Activated CD8-positive, alpha-beta memory T cell treated with anti-CD3 and anti-CD28 coated beads, Interleukin-2, amount 50 U/mL, for 24 hours (primary cell): Measurements from ENCODE around the gene ITGB1BP1.

Experiments used
- DNase-seq: peaks from one replicate; pipeline ENCODE4 v3.0.0-alpha.2; 2020; ENCODE audit errors: extremely low read depth

Gene ITGB1BP1

GRCh38 chr2:9378433-9379390 lies 44.6 kb downstream of the ITGB1BP1 start:
- DNase-seq: no peak

DNA sequence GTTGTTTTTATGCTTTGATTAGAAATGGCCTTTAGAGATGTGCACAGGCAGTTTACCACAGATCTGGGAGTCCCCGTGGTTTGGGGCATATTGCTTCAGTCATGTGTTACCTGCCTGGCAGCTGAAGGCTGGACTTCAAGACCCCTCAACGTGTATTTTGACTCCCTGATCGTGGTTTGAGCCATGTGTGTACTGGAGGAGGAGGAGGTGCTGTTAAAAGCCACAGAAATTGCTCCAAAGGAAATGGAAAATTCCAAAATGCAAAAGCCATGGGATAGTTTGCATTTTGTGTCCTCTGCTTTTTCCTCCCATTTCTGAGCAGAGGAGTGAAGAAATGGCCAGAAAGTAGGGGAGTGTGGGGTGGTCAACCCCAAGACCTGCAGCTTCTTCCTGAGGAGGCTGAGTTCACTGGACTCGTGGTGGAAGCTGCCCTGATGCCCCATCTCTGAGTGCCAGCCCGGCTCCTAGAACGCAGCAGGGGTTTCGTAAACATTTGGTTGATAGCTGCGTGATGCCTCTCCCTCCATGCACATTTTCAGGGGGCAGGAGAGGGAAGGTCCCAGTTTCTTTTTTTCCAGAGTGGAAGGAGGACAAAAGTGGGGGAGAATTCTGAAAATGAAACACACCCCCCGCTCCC lies 45.7 kb downstream of the ITGB1BP1 start:
- DNase-seq: no peak

DNA sequence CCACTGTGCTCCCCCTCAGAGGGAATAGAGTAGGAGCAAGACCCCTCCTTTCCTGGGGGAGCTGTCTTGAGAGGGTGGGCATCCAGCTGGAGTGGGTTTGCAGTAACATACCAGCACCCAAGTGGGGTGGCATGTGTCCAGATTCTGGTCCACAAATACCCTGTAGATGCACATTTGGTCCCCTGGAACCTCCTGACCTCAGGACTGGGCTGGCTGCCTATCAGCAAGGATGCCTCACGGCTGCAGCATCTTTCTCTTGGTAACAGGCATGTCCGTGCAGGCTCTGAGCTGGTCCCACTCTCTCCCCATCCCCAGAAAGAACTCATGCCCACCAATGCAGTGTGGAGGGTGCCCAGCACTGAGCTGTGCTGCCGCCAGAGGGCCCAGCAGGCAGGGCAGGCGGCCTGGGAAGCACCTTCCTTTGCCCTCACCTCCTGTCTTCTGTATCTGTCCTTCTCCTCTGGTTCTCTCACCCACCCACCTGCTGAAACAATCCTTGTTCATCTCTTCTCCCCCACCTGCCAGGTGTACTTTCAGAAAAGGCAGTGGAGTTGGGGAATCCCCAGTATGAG lies 47.4 kb downstream of the ITGB1BP1 start:
- DNase-seq: no peak

DNA sequence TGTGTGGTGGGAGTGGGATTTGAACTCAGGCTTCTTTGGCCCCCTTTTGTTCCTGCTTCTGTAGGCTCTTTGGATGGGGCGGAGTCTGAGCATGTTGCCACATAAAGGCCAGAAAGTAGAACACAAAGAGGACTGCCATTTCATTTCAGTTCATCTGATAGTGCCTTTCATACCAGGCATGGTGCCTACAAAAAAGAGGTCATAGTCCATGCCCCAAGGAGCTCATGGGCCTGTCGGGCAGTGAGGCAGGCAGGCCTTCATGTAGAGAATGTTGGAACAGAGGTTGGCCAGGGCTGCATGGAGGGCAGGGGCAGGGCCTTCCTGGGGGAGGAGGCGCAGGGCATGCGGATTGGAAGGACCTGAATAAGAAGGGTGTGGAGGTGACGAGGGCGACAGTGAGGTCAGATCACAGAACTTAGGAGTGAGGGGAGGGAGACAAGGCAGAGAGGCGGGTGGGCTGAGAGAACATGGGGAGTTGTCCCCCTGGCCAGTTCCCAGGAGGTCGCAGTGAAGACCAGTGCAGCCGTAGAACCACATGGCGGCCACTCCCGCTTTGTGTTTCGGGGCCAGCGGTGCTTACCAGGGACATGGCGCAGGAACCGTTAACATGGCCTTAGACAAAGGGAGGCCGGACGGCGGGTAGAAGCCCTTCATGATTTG lies 49.1 kb downstream of the ITGB1BP1 start:
- no peak for DNase-seq

GRCh38 chr2:9373476-9373875 lies 49.9 kb downstream of the ITGB1BP1 start:
- DNase-seq: no peak

DNA sequence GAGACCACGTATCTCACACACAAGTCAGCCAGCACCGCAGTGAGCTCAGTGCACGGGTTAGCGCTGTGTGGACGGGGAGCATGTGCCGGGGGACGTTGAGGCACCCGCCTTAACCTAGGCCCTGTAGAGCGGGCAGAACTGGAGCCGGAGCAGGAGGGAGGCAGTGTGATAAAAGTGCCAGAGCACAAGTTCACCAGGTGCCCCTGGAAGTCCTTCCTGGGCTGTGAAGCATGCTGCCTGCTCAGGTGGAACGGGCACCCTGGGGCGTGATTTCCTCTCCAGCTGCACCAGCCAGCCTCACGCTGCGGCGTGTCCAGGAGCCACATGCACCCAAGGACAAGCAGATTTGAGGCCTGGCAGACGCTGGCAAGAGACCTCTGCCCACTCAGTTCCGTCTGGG lies 50.3 kb downstream of the ITGB1BP1 start:
- no peak for DNase-seq

- DNase-seq: no peak
These were observed 52.6 kb downstream of the ITGB1BP1 start for GRCh38 chr2:9370746-9371145.

GRCh38 chr2:9366026-9366425 lies 57.3 kb downstream of the ITGB1BP1 start:
- no peak for DNase-seq

DNA sequence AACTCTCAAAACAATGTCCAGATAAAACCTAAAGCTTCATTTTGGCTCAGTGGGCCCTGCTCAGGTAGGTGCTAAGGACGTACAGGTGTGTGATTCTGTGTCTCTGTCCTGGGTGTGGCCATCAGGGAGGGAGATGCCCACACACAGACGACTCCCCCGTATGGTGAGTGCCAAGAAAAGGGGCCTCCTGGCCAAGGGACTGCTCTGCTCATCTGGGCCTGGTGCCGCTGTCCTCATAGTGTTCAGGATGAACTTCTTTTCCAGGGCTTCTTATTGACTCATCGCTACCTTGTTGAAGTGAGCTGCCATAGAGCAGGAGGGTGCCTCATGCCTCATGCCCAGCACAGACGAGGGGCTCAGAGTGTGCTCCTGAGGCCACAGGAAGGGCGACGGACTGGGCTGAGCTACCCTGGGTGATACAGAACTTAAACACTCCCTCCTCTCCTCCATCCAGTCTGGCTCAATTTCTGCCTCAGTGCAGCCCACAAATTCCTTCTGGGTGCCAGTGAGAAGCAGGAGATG lies 57.8 kb downstream of the ITGB1BP1 start:
- no peak for DNase-seq

DNA sequence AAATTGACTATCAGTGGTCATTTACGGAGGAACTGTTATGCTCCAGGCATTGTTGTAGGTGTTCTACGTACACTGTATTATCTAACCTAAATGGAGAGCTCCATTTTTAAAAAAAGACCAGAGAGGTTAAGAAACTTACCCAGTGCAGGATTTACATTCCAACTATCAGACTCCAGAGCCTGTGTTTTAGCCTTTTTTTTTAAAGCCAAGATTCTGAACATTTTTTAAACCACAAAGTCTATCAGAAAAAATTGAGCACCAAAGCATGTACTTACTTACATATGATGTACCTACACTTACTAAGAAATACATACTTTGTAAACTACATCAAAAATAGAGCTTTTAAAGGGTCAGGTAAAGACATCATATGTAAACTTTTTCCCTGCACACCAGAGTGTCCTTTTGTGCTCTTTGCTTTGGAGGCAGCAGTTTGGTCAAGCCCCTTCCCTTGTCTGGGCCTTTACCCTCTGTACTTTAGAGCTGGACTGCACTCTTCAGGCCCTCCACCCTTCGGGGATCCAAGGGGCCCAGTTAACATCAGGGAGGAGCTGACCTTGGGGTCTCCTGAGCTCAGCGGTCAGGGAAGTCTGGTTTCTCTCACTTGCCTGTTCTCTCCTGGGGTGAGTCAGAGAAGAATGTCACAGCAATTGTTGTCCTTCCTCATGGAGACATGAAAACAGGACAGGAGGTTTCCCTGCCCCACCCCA lies 58.4 kb downstream of the ITGB1BP1 start:
- no peak for DNase-seq

- no peak for DNase-seq
These were observed 59.0 kb downstream of the ITGB1BP1 start for GRCh38 chr2:9364373-9364772.

- DNase-seq: no peak
These were observed 62.6 kb downstream of the ITGB1BP1 start for GRCh38 chr2:9360701-9361100.

GRCh38 chr2:9360110-9360509 lies 63.2 kb downstream of the ITGB1BP1 start:
- DNase-seq: no peak

DNA sequence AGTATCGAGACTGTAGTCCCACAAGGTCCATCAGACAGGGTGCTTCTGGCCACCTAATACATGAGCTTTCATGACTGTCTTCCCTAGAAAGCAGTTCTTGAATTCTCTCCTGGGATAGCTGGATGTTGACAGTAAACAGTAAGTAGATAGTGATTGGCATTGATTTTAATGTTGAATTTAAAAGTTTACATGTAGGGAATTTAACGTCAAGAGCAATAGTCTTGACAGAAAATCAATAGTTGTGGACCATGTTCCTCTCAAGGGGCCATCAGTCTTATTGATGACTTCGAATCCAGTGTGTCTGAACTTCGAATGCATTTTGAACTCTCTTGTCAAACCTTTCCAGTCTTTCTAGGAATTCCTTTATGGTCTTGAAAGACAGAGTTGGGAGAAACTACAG lies 63.9 kb downstream of the ITGB1BP1 start:
- no peak for DNase-seq

DNA sequence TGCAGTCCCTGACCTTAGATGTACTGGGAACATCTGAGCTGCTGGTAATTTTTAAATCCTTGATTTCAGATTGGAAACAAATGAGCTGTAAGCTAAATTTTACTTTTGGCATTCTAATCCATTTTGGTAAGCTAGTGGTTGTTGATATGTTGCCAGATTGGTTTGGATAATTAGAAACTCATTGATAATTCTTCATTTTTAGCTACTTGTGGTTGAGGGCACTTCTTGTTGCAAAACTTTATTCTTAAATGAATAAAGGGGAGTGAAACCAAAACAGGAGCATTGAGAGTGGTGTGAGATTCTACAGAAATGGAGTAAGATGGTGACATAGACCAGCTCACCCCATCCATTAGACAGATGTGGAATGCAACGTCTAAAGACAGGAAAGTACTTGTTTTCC lies 64.5 kb downstream of the ITGB1BP1 start:
- no peak for DNase-seq

DNA sequence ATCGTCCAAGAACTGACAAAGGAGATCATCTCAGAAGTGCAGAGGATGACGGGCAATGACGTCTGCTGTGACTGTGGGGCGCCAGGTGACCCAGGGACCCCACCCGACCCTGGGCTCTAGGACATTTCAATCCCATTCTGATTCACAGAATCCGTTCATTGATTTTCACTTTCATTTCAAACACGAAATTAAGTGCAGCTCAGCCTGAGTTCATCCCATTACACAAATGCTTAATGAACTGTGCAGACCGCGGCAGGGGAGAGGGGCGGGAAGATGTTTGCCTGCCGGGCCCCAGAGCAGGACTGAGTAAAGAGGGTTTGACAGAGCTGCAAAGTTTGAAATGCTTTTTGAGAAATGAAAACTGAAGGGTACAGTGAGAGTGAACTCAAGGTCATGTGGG lies 67.1 kb downstream of the ITGB1BP1 start:
- DNase-seq: no peak

DNA sequence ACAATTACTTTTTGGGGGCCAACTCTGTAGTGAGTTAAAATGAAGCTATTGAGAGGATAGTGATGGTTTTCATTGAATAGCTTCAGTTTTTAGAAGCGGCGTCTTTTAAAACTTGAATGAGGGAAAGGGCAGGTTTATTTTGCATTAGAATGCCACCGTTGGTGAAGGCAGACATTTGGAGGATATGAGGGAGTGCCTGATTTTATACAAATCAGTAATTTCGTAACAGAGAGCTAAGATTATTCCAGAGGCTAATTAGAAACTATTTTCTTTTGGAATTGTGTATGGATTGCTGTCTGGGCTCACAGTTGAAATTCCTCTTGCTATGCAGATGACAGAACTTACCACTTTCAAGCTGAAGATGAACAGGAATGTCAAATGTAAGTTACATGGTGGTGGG lies 67.6 kb downstream of the ITGB1BP1 start:
- DNase-seq: no peak

- no peak for DNase-seq
These were observed 68.1 kb downstream of the ITGB1BP1 start for GRCh38 chr2:9355270-9355669.

DNA sequence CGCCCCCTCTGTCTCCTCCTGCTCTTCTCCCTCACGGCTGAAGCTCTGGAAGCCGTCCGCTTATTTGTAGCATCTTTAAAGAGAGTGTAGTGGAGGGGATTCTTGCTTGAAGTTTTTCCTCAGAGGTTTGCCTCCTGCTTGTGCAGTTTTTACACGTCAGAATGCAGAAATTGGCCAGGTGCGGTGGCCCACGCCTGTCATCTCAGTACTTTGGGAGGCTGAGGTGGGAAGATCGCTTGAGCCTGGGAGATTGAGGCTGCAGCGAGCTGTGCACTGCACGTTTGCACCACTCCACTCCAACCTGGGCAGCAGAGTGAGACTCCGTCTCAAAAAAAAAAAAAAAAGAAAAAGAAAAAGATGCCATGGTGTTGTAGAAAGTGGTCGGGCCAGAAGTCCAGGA lies 69.0 kb downstream of the ITGB1BP1 start:
- DNase-seq: no peak
